ENCODE measurements around the gene MTIF3.

The MTIF3 gene

DNA sequence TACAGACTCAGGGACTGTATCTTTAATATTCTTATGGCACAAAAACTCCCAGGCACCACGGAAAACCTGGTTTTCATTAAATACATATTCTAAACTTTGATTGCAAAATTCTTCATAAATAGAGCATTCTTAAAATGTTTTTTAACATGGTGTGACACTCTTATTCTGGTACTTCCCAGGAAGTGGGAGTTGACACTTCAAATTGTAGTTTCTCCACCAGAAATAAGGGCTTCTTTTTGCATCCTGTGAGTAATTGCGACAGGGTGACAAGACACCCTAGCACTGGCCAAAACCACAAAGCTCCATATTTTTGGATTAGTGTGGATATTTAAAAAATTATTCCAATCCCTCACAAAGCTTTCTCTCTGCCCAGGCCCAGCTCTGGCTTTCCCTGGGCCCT is 43.6 kb upstream of the MTIF3 start:
- TF ChIP-seq, protein P1, sequence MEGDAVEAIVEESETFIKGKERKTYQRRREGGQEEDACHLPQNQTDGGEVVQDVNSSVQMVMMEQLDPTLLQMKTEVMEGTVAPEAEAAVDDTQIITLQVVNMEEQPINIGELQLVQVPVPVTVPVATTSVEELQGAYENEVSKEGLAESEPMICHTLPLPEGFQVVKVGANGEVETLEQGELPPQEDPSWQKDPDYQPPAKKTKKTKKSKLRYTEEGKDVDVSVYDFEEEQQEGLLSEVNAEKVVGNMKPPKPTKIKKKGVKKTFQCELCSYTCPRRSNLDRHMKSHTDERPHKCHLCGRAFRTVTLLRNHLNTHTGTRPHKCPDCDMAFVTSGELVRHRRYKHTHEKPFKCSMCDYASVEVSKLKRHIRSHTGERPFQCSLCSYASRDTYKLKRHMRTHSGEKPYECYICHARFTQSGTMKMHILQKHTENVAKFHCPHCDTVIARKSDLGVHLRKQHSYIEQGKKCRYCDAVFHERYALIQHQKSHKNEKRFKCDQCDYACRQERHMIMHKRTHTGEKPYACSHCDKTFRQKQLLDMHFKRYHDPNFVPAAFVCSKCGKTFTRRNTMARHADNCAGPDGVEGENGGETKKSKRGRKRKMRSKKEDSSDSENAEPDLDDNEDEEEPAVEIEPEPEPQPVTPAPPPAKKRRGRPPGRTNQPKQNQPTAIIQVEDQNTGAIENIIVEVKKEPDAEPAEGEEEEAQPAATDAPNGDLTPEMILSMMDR (IDR thresholded peaks at IDR 0.05; ENCODE audit: unreplicated experiment in 3 of 3), result no peak
- no peak overlapping the region for H3K4me3 Mint-ChIP-seq
- peaks cover 17% of the 10 kb centered on the region for H3K4me1 Mint-ChIP-seq
- H3K36me3 Mint-ChIP-seq (ENCODE audit: low read depth), result no peaks in the 10 kb centered on the region
- peaks cover 11% of the 10 kb centered on the region for H3K27me3 Mint-ChIP-seq (ENCODE audit: low read depth)
- H3K9me3 Mint-ChIP-seq, result no peaks in the 10 kb centered on the region
- H3K27ac Mint-ChIP-seq, result no peak overlapping the region

DNA sequence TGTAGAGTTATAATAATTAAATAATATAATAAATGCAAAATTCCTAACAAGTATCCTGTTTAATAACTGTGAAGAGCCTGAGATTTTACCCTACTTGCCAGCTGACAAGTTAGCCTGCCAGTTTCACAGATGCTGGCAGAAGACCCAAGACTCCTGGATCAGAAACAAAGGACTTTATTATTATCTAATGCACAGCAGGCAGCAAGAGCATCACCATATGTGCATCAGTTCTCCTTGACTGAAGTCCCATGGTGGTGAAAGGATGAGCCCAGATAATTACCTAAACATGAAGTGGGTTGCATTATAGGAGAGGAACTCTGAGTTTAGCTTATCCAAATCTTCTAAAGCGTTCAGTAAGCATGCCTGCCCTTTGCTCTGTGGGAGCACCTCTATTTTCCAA is 39.1 kb upstream of the MTIF3 start:
- no peak overlapping the region for H3K27ac Mint-ChIP-seq
- H3K36me3 Mint-ChIP-seq (ENCODE audit: low read depth), result no peaks in the 10 kb centered on the region
- H3K27me3 Mint-ChIP-seq (ENCODE audit: low read depth), result peaks cover 11% of the 10 kb centered on the region
- no peaks in the 10 kb centered on the region for H3K9me3 Mint-ChIP-seq
- H3K4me3 Mint-ChIP-seq, result no peak overlapping the region
- H3K4me1 Mint-ChIP-seq, result peaks cover 5% of the 10 kb centered on the region
- TF ChIP-seq, protein P1 (IDR thresholded peaks at IDR 0.05; ENCODE audit: unreplicated experiment in 3 of 3), result no peak

DNA sequence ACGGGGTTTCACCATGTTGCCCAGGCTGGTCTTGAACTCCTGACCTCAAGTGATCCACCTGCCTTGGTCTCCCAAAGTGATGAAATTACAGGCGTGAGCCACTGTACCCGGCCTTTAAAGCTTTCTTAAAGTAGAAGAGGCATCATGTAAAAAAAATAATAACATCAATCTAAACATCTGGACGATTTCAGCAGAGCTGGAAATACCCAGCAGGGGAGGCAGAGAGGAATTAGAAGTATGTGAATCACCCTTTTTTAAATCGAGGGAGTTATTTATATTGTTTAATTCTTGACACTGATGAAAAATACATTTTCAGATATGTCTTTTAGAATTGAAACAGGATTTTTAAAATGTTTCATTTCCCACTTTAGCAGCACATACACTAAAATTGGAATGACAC is 37.4 kb upstream of the MTIF3 start:
- H3K36me3 Mint-ChIP-seq (ENCODE audit: low read depth), result no peaks in the 10 kb centered on the region
- no peaks in the 10 kb centered on the region for H3K9me3 Mint-ChIP-seq
- H3K27ac Mint-ChIP-seq, result no peak overlapping the region
- TF ChIP-seq, protein P1 (IDR thresholded peaks at IDR 0.05; ENCODE audit: unreplicated experiment in 3 of 3), result no peak
- peaks cover 18% of the 10 kb centered on the region for H3K27me3 Mint-ChIP-seq (ENCODE audit: low read depth)
- no peak overlapping the region for H3K4me3 Mint-ChIP-seq
- peaks cover 5% of the 10 kb centered on the region for H3K4me1 Mint-ChIP-seq

DNA sequence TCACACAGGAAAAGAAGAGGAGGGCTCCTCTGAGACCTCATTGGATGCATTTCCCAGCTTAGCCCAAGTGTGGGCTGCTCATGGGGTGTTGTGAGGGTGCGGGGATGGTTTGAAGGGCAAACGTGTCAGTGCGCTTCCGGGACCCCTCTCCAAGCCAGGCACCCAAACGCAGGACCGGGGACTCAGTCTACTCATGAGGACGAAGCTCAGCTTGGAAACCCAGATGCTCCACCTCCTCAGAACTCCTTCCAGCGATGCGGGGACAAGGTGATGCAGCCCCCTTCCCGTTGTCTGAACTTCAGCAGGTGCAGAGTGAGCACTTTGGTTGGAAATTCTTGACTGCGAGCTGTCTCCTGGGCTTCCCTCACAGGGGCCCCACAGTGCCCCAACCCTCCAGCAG is 33.1 kb upstream of the MTIF3 start:
- Mint-ChIP-seq H3K27me3 (ENCODE audit: low read depth) (peaks cover 27% of the 10 kb centered on the region), H3K27ac (no peak overlapping the region), H3K4me3 (no peak overlapping the region), H3K4me1 (no peaks in the 10 kb centered on the region), H3K9me3 (peaks cover 7% of the 10 kb centered on the region), H3K36me3 (ENCODE audit: low read depth) (no peaks in the 10 kb centered on the region)
- TF ChIP-seq, protein P1 (IDR thresholded peaks at IDR 0.05; ENCODE audit: unreplicated experiment in 3 of 3), result no peak

DNA sequence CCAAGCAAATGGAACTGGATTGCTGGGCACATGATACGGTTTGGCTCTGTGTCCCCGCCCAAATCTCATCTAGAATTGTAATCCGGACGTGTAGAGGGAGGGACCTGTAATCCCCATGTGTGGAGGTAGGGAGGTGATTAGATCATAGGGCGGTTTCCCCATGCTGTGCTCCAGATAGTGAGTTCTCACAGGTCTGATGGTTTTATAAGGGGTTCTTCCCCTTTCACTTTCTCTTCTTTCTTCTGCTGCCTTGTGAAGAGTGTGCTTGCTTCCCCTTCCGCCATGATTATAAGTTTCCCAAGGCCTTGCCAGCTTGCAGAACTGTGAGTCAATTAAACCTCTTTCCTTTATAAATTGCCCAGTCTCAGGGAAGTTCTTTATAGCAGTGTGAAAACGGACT is 32.6 kb upstream of the MTIF3 start:
- no peaks in the 10 kb centered on the region for H3K4me1 Mint-ChIP-seq
- peaks cover 7% of the 10 kb centered on the region for H3K9me3 Mint-ChIP-seq
- no peak overlapping the region for H3K4me3 Mint-ChIP-seq
- H3K27ac Mint-ChIP-seq, result no peak overlapping the region
- H3K36me3 Mint-ChIP-seq (ENCODE audit: low read depth), result no peaks in the 10 kb centered on the region
- H3K27me3 Mint-ChIP-seq (ENCODE audit: low read depth), result peaks cover 25% of the 10 kb centered on the region
- TF ChIP-seq, protein P1 (IDR thresholded peaks at IDR 0.05; ENCODE audit: unreplicated experiment in 3 of 3), result no peak

DNA sequence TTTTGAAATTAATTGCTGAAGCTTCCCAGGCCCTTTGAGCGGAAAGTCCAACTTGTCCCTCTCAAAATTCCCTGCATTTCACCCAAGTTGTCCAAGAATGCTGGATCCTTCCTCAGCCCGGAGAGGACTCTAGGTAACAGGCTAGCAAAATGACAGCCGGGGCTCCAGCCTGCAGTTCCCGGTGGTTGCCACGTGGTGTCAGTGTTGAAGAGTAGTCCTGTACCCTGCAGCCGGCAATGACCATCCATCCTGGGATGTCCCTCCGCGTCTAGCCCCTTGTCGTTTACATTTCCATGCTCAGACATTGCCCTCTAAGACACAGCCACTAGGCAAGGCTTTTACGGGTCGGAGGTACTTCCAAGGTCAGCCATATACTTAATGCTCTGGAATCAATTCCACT is 31.4 kb upstream of the MTIF3 start:
- TF ChIP-seq, protein P1 (IDR thresholded peaks at IDR 0.05; ENCODE audit: unreplicated experiment in 3 of 3), result peak; percentile 28 to 58 (median 41)
- no peak overlapping the region for H3K4me3 Mint-ChIP-seq
- no peaks in the 10 kb centered on the region for H3K36me3 Mint-ChIP-seq (ENCODE audit: low read depth)
- H3K4me1 Mint-ChIP-seq, result no peaks in the 10 kb centered on the region
- peaks cover 30% of the 10 kb centered on the region for H3K27me3 Mint-ChIP-seq (ENCODE audit: low read depth)
- H3K9me3 Mint-ChIP-seq, result peaks cover 7% of the 10 kb centered on the region
- H3K27ac Mint-ChIP-seq, result no peak overlapping the region
